GM18870 (cell line): Measurements from ENCODE around the gene EML3.
"Not testable (repeated sequence)": the region's sequence is repeated elsewhere in the genome, so short reads cannot be mapped to it uniquely, and the experiment has no call there.

Experiments used
- ATAC-seq: cut with Tn5 transposase; IDR thresholded peaks from one replicate; pipeline ENCODE4 v1.9.1; 2021; ENCODE audit warnings: moderate library complexity; ENCODE audit not compliant: unreplicated experiment

EML3 gene

DNA sequence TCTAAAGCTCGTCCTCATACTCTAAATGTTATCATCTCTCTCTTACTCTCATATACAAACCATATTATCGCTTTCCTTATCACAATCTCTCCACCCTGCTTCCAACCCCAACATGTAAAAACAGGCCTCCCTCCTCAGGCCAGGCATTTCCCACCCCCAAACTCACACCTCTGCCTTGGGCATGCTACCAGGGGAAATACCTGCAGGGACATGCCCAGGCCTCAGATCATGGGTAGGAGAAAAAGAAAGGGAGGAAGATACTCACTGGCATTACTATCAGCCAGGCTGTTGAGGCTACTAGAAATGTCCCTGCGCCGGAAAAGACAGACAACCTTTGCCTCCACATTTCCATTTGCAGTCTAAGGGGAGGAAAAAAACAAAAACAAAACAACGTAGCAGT lies 12.7 kb downstream of the EML3 start:
- no peak for ATAC-seq

- peak; percentile 35 for ATAC-seq
These were observed 13.4 kb downstream of the EML3 start for GRCh38 chr11:62599069-62599696.

GRCh38 chr11:62595124-62595523 lies 17.5 kb downstream of the EML3 start:
- ATAC-seq: no peak

DNA sequence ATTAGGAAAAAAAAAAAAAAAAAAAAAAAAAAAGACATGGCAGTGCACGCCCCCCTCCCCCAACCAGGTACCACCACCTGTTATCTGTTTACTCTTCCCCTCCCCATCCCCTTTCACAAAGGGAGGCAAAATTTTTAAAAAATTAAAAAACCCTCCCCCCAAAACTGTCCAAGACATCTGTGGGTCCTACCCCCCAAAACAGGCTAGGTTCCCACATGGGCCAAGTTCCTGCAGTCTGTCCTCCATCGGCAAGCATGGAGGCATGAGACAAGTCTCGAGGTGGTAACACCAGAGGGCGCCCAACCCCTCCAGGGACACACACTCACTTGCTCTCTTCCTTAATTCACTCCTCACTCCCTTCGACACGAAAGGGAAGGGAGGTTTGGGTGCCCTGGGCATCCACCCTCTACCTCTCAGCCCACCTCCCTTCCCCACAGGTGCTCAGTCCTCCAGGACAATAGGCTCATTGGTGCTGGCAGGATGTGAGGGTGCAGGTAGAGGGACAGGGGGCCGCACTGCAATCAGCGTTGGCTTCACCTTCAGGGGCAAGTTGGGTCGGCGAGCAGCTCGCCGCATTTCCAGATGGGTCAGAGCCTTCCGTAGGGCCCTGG lies 19.0 kb downstream of the EML3 start:
- ATAC-seq: no peak

GRCh38 chr11:62592989-62593421 lies 19.6 kb downstream of the EML3 start:
- ATAC-seq: no peak

GRCh38 chr11:62592146-62592815 lies 20.3 kb downstream of the EML3 start:
- no peak for ATAC-seq

DNA sequence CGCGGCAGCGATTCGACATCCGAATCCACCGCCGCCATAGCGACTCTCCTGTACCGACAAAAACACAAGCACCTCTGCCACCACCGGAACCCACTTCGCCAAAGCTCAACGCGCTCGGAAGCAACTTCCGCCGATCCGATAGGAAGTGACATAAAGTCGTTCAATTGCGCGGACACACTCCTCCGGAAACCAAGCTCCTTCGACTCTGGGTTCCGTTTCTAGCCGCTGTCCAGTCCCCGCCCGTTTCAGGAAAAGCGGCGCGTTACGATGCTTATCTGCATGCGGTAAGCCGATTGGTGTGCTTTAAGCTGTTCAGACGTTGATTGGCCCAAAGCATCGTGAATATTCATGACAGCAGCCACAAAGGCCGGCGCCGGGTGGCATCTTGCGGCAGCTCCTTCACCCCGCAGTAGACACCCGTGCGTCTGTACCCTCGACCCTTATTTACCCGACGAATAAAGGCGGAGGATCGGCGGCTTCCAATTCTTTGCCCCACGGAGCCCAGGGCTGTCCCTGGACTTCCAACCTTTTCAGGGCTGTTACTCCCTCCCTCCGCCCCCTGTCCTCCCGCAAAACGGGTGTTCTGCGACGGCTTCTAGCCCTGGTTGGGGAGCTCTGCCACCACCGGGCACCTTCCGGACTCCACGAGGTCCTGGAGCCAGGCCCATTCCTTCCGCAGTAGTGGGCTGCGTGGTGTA lies 21.0 kb downstream of the EML3 start, which contains the start of gene TUT1:
Gene TUT1, minus strand, starts transcription at position 76 of the 698 bp plus-strand sequence. Its CDS starts 38 bp downstream, at position 38.
- ATAC-seq: peak; percentile 88

GRCh38 chr11:62588966-62589637 lies 23.5 kb downstream of the EML3 start:
- ATAC-seq: no peak

GRCh38 chr11:62585356-62585755 lies 27.2 kb downstream of the EML3 start:
- ATAC-seq: not testable (repeated sequence)

DNA sequence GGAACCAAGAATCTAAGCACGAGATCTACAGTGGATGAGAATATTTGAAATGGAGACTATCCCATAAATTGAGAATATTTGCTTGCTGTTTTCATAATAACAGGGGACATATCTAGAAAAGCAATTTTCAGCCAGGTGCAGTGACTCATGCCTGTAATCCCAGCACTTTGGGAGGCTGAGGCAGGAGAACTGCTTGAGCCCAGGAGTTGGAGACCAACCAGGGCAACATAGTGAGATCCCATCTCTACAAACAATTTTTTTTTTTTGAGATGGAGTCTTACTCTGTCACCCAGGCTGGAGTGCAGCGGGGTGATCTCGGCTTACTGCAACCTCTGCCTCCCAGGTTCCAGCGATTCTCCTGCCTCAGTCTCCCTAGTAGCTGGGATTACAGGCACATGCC lies 30.8 kb downstream of the EML3 start:
- ATAC-seq: not testable (repeated sequence)

- no peak for ATAC-seq
These were observed 31.4 kb downstream of the EML3 start for GRCh38 chr11:62580959-62581715.

DNA sequence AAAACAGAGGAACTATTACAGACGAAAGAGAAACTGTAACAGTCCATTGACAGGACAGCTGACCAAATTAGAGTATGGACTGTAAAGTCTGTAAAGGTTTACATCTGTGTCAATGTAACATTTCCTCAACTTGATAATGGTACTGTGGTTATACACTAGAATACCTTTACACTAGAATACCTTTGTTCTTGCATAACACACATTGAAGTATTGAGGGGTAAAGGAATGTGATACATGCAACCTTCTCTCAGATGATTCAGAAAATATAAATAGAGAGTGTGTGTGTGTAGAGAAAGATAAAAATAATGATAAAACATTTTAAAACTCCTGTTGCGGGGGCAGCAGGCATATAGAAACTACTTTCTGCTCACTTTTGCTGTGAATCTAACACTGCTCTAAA lies 33.3 kb downstream of the EML3 start:
- no peak for ATAC-seq

DNA sequence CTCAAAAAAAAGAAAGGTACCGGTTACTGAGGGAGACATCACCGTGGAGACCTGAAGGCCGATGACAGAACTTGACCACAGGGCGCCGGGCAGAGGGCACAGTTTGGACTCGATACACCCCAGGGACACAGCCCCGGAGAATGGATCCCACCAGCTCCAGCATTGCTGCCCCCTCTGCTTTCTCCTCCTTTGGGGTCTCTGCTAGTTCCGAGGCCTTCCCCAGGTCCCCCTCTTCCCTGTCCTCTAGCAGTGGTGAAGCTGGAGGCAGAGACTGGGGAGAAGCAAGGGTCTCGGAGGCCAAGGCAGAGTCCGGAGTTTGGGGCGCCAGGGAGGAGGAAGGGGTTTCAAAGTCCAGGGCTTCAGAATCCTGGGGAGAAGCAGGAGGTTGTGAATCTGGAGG lies 34.0 kb downstream of the EML3 start:
- ATAC-seq: no peak

GRCh38 chr11:62577046-62577714 lies 35.4 kb downstream of the EML3 start:
- ATAC-seq: no peak

DNA sequence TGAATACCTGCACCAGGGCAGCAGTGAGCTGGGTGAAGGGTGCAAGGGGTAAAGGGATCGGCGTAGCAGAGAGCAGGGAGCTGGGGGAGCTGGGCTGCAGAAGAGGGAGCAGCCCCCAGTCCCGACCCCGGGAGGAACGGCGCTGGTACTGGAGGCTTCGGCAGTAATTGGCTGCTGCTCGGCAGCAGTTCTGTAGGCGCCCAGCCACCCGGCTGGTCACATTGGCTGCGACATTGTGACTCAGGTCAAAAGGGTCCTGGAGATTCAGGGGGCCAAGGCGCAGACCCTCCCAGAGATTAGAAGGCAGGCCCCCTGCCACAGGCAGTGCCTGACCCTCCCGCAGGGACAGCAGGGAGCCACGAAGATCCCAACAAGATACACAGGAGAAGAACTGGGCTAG lies 36.7 kb downstream of the EML3 start:
- no peak for ATAC-seq

- ATAC-seq: no peak
These were observed 37.4 kb downstream of the EML3 start for GRCh38 chr11:62575156-62575555.

- no peak for ATAC-seq
These were observed 38.1 kb downstream of the EML3 start for GRCh38 chr11:62574363-62575071.

GRCh38 chr11:62573592-62574362 lies 38.8 kb downstream of the EML3 start, which contains the start of gene EEF1G:
Gene EEF1G, minus strand, starts transcription at chr11:62573891. Its CDS starts 49 bp downstream, at chr11:62573842.
- ATAC-seq: peak; percentile 90
